ENCODE measurements around the gene KBTBD13.

Gene KBTBD13

GRCh38 chr15:65052956-65053355 is 23.6 kb upstream of the KBTBD13 start:
- no peak for DNase-seq

- DNase-seq: peak; percentile 25
Measured at GRCh38 chr15:65054333-65055200, 22.0 kb upstream of the KBTBD13 start.

GRCh38 chr15:65055201-65055870 is 21.2 kb upstream of the KBTBD13 start:
- no peak for DNase-seq

GRCh38 chr15:65056106-65056505 is 20.4 kb upstream of the KBTBD13 start:
- DNase-seq: no peak

GRCh38 chr15:65056868-65057548 is 19.5 kb upstream of the KBTBD13 start:
- no peak for DNase-seq

- no peak for DNase-seq
Measured at GRCh38 chr15:65057549-65057940, 19.0 kb upstream of the KBTBD13 start.

GRCh38 chr15:65058394-65059368 is 17.9 kb upstream of the KBTBD13 start:
- peak; percentile 4 for DNase-seq

- no peak for DNase-seq
Measured at GRCh38 chr15:65059369-65059750, 17.2 kb upstream of the KBTBD13 start.

- DNase-seq: no peak
Measured at GRCh38 chr15:65059931-65060596, 16.5 kb upstream of the KBTBD13 start.

GRCh38 chr15:65060641-65061397 is 15.7 kb upstream of the KBTBD13 start:
- no peak for DNase-seq

- no peak for DNase-seq
Measured at GRCh38 chr15:65062061-65062460, 14.5 kb upstream of the KBTBD13 start.

GRCh38 chr15:65062726-65063125 is 13.8 kb upstream of the KBTBD13 start:
- DNase-seq: no peak

GRCh38 chr15:65066001-65066634 is 10.4 kb upstream of the KBTBD13 start:
- DNase-seq: no peak

- no peak for DNase-seq
Measured at GRCh38 chr15:65066635-65067316, 9.8 kb upstream of the KBTBD13 start.

- no peak for DNase-seq
Measured at GRCh38 chr15:65067317-65067644, 9.3 kb upstream of the KBTBD13 start.

- peak; percentile 29 for DNase-seq
Measured at GRCh38 chr15:65067645-65068402, 8.7 kb upstream of the KBTBD13 start, which contains the start of gene RASL12. RASL12 (minus strand) TSS chr15:65067991; CDS start chr15:65067835, 156 bp downstream.

GRCh38 chr15:65068403-65068788 is 8.2 kb upstream of the KBTBD13 start:
- DNase-seq: no peak

GRCh38 chr15:65069179-65069578 is 7.4 kb upstream of the KBTBD13 start:
- DNase-seq: no peak

Data from NCI-H146 (cell line).